NCI-H1417 treated with DMSO at 0.1 percent for 48 hours (cell line): ENCODE results near the gene RTN3.

Experiments used
- DNase-seq: peaks from one replicate; lab custom pipeline; 2025; lab: John Stamatoyannopoulos, UW

RTN3 gene

DNA sequence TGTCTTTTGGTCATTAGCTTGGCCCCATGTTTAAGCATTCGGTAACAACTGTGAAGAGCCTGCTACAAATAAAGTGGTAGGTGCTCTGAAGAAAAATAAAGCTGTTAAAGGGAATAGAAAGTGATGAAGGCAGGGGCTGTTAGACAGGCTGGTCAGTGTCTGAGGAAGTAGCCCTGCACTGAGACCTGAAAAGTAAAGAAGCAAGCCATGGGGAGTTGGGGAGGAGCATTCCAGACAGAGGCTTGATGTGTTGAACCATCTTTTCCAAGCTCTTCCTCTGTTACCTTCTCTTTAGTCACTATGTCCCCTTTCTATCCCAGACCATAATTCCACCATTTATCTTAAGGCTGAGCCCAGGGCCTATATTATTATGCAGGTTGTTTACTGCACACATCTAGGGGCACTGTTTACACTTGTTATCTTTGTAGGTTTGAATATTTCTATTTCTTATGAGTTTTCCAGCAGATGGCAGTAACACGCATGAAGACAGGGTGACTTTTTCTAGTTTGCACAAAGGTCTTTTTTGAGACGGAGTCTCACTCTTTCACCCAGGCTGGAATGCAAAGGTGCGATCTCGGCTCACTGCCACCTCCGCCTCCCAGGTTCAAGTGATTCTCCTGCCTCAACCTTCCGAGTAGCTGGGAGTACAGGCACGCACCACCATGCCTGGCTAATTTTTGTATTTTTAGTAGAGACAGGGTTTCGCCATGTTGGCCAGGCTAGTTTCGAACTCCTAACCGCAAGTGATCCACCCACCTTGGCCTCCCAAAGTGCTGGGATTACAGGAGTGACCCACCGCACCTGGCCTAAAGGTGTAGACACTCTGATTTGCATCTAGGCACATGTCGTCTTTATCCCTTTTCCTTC, 64.2 kb downstream of the RTN3 start:
- DNase-seq, result no peak

DNA sequence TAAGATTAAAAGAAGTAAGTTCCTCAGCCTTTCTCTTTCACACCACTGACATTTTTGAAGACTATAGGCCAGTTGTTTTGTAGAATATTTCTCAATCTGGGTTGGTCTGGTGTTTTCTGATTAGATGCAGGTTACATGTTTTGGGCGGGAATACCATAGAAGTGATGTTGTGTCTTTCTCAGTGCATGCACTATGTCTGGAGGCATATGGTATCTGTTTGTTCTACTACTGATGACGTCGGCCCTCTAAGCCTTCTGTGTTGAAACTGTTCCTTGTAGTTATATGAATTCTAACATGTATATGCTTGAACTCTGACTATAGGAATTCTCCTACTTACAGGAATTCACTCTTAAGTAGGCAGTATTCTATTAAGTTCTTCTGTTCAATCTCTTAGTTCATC, 65.7 kb downstream of the RTN3 start:
- no peak for DNase-seq

GRCh38 chr11:63749624-63750023, 68.3 kb downstream of the RTN3 start:
- no peak for DNase-seq

GRCh38 chr11:63756919-63757761, 75.8 kb downstream of the RTN3 start:
- DNase-seq, result no peak

GRCh38 chr11:63760487-63761079, 79.3 kb downstream of the RTN3 start:
- DNase-seq, result no peak

- no peak for DNase-seq
Observed at GRCh38 chr11:63761188-63761587, 79.9 kb downstream of the RTN3 start.

DNA sequence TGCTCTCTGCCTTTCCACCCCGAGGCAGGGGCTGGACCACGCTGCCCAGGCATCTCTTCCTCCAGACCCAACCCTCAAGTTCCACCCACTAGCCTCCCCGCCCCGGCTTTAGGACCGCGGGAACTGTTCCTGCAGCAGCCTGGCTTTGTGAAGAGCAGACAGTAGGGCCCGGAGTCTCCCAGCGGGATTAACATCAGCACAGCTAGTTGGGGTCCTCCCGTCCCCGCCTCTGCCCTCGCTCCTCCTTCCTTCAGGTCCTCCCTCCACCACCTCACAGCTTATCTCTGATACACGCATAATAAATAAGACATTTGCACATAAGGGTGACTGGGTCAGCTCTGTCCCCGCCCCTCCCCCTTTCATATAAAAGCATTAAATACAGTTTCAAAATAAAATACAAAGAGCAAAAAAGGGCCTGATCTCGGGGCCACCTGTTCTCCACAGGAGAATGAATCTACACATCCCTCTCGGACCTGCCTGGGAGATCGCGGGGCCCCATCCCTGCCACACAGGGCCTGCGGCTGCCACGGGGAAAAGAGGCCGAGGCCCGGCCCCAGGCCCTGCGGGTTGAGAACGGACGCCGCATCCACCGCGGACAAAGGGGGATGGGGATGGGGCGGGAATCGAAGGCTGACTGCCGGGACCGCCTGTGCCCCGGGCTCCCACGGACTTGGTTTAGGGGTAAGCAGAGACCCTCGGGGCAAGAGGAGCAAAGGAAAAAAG, 80.8 kb downstream of the RTN3 start:
- DNase-seq, result no peak

GRCh38 chr11:63762654-63763495, 81.6 kb downstream of the RTN3 start:
- DNase-seq, result no peak

- no peak for DNase-seq
Observed at GRCh38 chr11:63763496-63764339, 82.4 kb downstream of the RTN3 start.

- no peak for DNase-seq
Observed at GRCh38 chr11:63764340-63764678, 83.0 kb downstream of the RTN3 start.

DNA sequence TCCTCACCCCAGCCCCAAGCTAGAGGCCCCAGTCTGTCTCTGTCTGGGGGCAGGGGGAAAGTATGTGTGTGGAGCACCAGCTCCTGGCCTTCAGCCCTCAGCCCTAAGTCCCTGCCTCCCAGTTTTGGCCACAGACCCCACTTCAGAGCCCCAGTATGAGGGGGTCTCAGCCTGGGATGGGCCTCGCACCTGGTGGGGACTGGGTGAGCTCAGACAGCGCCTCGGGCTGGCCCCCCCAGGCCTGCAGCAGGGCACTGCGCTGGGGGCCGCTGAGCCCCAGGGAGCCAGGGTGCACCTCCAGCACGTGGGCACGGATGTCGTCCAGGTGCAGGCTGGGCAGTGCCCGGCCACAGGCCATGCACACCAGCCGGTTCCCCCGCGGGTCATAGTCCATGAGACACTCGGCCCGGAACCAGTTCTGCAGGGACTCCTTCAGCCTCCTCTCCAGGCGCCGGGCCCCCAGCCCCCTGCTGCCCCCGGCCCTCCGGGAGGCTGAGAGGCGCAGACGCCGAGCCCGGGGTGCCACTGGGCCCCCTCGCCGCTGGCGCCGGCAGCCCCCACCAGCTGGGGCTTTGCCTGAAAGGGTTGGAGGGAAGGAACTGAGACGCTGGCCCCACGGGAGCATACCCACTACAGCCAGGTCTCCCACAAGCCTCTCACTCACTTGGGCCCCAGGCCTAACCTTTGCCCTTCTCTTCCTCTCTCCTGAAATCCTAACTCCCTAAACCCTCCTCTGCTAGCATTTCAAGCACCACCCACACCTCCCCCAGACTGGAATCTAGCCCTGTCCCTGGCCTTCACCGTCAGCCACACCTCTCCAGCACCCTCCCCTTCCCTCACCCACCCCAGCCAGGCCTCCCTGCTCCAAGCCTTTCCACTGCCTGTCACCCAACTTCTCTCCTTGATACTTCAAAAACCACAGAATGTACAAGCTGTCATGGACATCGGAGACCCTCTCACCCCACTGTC, 83.7 kb downstream of the RTN3 start:
- no peak for DNase-seq

- no peak for DNase-seq
Observed at GRCh38 chr11:63765688-63766241, 84.5 kb downstream of the RTN3 start.

GRCh38 chr11:63766531-63767235, 85.4 kb downstream of the RTN3 start:
- DNase-seq, result no peak

GRCh38 chr11:63767267-63767564, 85.9 kb downstream of the RTN3 start:
- DNase-seq, result no peak

- no peak for DNase-seq
Observed at GRCh38 chr11:63767565-63768236, 86.4 kb downstream of the RTN3 start.

DNA sequence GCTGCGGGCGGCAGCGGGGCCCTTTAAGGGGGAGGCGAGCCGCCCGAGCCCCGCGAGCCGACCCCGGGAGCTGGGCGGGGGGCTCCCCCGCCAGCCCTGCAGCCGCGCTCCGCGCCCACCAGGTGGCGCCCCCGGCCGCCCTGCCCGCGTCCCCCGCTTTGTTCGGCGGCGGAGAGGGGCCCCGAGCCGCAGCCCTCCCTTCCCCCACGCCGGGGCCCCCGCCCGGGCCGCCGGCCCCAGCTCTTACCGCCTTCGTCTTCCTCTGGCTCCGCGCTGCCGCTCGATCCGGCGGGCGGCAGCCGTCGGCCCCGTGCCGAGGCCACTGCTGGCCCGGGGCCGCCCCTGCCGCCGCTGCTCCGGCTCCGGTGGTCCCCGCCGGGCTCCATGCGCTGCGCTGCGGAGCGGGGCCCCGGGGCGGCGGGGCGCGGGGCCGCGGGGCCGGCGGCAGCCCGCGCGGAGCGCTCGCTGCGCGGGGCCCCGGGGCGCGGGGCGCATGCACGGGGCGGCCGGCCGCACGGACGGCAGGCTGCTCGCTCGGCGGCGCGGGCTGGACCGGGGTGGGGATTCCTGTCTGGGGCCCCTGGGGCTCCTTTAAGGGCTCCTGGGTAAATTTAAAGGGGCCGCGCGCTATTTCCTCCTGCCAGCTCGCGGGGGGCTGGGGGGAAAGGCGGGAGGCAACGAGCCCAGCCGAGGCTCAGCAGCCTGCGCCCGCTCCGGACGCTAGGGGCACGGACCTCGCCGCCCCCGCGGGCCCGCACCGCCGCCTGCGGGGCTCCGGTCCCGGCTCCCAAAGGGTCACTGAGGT, 87.1 kb downstream of the RTN3 start, which contains the start of gene ZFTA:
TSS of gene ZFTA (minus strand) at position 539 of the 805 bp plus-strand sequence. CDS start at position 386, 153 bp downstream.
- DNase-seq, result no peak
